ENCODE results near the gene GRAP2. TPM values are rescaled to one million over a fixed set of nuclear protein-coding genes. Genes with fewer than 3 reads are reported as not detected.

Gene GRAP2
- total and polyA plus RNA-seq, 2 donors (not counting 1 experiment from before 2014, with no cell fraction given) = 13.5 to 26.4 TPM

DNA sequence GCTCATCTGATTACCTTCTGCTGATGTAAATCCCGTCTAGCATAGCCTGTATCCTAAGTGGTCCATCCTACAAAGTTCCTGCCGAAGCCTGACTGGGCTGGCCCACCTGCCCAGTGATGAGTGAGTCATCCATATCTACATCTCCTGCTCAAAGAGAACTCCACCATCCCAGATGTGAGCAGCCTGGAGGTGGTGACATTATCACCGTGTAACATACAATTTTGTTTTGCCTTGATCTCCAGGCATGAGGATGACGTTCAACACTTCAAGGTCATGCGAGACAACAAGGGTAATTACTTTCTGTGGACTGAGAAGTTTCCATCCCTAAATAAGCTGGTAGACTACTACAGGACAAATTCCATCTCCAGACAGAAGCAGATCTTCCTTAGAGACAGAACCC lies 64.9 kb downstream of the GRAP2 start:
- Histone ChIP-seq H3K9ac (ENCODE audit: low read length) (no peak overlapping the region), H3K27ac (ENCODE audit: low read length in 2 of 2) (no peak overlapping the region), H3K9me3 (ENCODE audit: control extremely low read depth in 1 of 3, control insufficient read depth in 2 of 3, insufficient read depth in 1 of 3, low read length in 2 of 3) (no peaks in the 10 kb centered on the region), H3K79me2 (ENCODE audit: control insufficient read depth, insufficient read depth, low read length) (no peaks in the 10 kb centered on the region), H3K4me1 (ENCODE audit: control insufficient read depth in 2 of 2, insufficient read depth in 2 of 2, low read length in 2 of 2) (no peaks in the 10 kb centered on the region), H4K20me1 (ENCODE audit: control insufficient read depth, insufficient read depth, low read length, poor library complexity, severe bottlenecking) (no peaks in the 10 kb centered on the region), H3K27me3 (replicated peaks in 1 of 4; ENCODE audit: control extremely low read depth in 1 of 4, control insufficient read depth in 3 of 4, insufficient read depth in 4 of 4, low read length in 3 of 4) (no peaks in the 10 kb centered on the region), H3K4me3 (ENCODE audit: control extremely low read depth in 1 of 5, extremely low read depth in 1 of 5, insufficient read depth in 1 of 5, low read depth in 2 of 5, low read length in 4 of 5) (no peak overlapping the region), H2AFZ (ENCODE audit: insufficient read depth, low read depth, low read length, poor library complexity, severe bottlenecking) (no peak overlapping the region), H3K36me3 (replicated peaks in 1 of 2; ENCODE audit: control extremely low read depth in 1 of 2, control insufficient read depth in 1 of 2, extremely low read depth in 1 of 2, insufficient read depth in 2 of 2, low read length in 1 of 2) (peaks cover 0 to 55% of the 10 kb centered on the region in 2 experiments), H3K4me2 (replicated peaks; ENCODE audit: low read depth, low read length, poor library complexity, severe bottlenecking) (no peak overlapping the region)
- Mint-ChIP-seq H3K4me3 (no peak overlapping the region), H3K9me3 (ENCODE audit: insufficient read depth) (no peaks in the 10 kb centered on the region), H3K4me1 (peaks cover 8% of the 10 kb centered on the region), H3K27me3 (peaks cover 11% of the 10 kb centered on the region), H3K27ac (no peak overlapping the region)
- 96% methylated on average over 3 of the region's 5 CpGs for WGBS (ENCODE audit: insufficient coverage)
- ChIA-PET POLR2A (interaction anchor here (0.6 kb wide), 1 partner anchor 477 kb away, joined by 3 read pairs; no protein-coding TSS in a partner anchor), CTCF (interaction anchor here (0.7 to 1.4 kb wide), 3 partner anchors 24 to 329 kb away, joined by 3 to 4 read pairs (median 3); no protein-coding TSS in a partner anchor)
- ATAC-seq (ENCODE audit: low read depth) (no peak), DNase-seq (no peak)
- no peak for TF ChIP-seq EZH2 (IDR thresholded peaks at IDR 0.05; ENCODE audit: borderline replicate concordance, insufficient read depth, low read depth, low read length, poor library complexity, severe bottlenecking)
- TF ChIP-seq, protein P1, sequence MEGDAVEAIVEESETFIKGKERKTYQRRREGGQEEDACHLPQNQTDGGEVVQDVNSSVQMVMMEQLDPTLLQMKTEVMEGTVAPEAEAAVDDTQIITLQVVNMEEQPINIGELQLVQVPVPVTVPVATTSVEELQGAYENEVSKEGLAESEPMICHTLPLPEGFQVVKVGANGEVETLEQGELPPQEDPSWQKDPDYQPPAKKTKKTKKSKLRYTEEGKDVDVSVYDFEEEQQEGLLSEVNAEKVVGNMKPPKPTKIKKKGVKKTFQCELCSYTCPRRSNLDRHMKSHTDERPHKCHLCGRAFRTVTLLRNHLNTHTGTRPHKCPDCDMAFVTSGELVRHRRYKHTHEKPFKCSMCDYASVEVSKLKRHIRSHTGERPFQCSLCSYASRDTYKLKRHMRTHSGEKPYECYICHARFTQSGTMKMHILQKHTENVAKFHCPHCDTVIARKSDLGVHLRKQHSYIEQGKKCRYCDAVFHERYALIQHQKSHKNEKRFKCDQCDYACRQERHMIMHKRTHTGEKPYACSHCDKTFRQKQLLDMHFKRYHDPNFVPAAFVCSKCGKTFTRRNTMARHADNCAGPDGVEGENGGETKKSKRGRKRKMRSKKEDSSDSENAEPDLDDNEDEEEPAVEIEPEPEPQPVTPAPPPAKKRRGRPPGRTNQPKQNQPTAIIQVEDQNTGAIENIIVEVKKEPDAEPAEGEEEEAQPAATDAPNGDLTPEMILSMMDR (IDR thresholded peaks at IDR 0.05) = no peak
- intact Hi-C loops (cut with micrococcal nuclease) = no loop called here

DNA sequence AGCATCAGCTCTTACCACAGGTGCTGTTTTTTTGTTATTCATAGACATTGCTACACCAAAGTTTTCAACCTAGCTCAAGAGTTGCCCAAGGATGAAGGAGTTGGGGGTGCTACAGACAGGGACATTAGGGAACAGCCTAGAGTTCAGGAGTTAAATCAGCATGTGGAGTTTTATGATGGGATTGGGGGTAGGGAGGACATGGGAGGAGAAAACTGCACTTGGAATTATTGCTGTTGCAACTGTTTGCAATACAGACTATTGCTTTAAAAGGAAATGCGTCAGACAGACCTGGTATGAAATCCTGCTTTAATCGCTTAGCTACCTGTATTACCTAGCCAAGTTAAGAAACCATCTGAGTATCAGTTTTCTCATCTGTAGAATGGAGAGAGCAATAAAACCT lies 65.6 kb downstream of the GRAP2 start:
- Histone ChIP-seq H2AFZ (ENCODE audit: insufficient read depth, low read depth, low read length, poor library complexity, severe bottlenecking) (no peak overlapping the region), H3K4me1 (ENCODE audit: control insufficient read depth in 2 of 2, insufficient read depth in 2 of 2, low read length in 2 of 2) (no peaks in the 10 kb centered on the region), H3K27me3 (replicated peaks in 1 of 4; ENCODE audit: control extremely low read depth in 1 of 4, control insufficient read depth in 3 of 4, insufficient read depth in 4 of 4, low read length in 3 of 4) (no peaks in the 10 kb centered on the region), H3K79me2 (ENCODE audit: control insufficient read depth, insufficient read depth, low read length) (no peaks in the 10 kb centered on the region), H3K36me3 (replicated peaks in 1 of 2; ENCODE audit: control extremely low read depth in 1 of 2, control insufficient read depth in 1 of 2, extremely low read depth in 1 of 2, insufficient read depth in 2 of 2, low read length in 1 of 2) (peaks cover 0 to 56% of the 10 kb centered on the region in 2 experiments), H3K4me2 (replicated peaks; ENCODE audit: low read depth, low read length, poor library complexity, severe bottlenecking) (no peak overlapping the region), H3K9ac (ENCODE audit: low read length) (no peak overlapping the region), H3K27ac (ENCODE audit: low read length in 2 of 2) (no peak overlapping the region), H4K20me1 (ENCODE audit: control insufficient read depth, insufficient read depth, low read length, poor library complexity, severe bottlenecking) (no peaks in the 10 kb centered on the region), H3K4me3 (ENCODE audit: control extremely low read depth in 1 of 5, extremely low read depth in 1 of 5, insufficient read depth in 1 of 5, low read depth in 2 of 5, low read length in 4 of 5) (no peak overlapping the region), H3K9me3 (ENCODE audit: control extremely low read depth in 1 of 3, control insufficient read depth in 2 of 3, insufficient read depth in 1 of 3, low read length in 2 of 3) (no peaks in the 10 kb centered on the region)
- Mint-ChIP-seq H3K27ac (no peak overlapping the region), H3K4me1 (peaks cover 5% of the 10 kb centered on the region), H3K9me3 (ENCODE audit: insufficient read depth) (no peaks in the 10 kb centered on the region), H3K27me3 (peaks cover 11% of the 10 kb centered on the region), H3K4me3 (no peak overlapping the region)
- ATAC-seq (ENCODE audit: low read depth) (no peak), DNase-seq (no peak)
- no CpG with 5 or more reads among the region's 2 CpGs for WGBS (ENCODE audit: insufficient coverage)
- ChIA-PET POLR2A (no interaction called here), CTCF (interaction anchor here (0.7 to 1.4 kb wide), 2 partner anchors 58 to 329 kb away, joined by 3 to 4 read pairs; no protein-coding TSS in a partner anchor)
- intact Hi-C loops (cut with micrococcal nuclease) = no loop called here
- TF ChIP-seq, protein P1 (IDR thresholded peaks at IDR 0.05) = no peak
- TF ChIP-seq EZH2 (IDR thresholded peaks at IDR 0.05; ENCODE audit: borderline replicate concordance, insufficient read depth, low read depth, low read length, poor library complexity, severe bottlenecking) = no peak
